ENCODE results near the gene KIF1A. TPM values are rescaled to one million over a fixed set of nuclear protein-coding genes. Genes with fewer than 3 reads are reported as not detected.

Gene KIF1A
- total and polyA plus RNA-seq, 2 of the 8 experiments (the other 6 are each of a cell fraction or from before 2014, with no cell fraction given): 61.3 to 281 TPM

DNA sequence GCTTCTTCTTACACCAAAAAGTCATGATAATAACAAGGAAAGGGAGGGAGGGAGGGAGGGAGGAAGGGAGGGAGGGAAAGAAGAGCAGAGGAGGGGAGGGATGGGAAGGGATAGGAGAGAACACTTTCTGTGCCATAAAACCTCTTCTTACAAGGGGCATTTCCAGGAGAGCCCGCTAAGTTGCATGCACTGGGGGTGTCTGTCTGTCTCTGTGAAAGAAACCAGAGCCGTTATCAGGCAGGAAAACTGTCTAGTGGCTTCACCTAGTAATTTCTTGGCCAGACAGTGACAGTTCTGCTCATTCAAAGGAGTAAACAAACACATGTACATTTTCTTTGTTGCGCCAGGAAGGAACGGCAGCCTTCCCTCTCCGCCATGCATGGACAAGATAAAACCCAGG, 82.5 kb downstream of the KIF1A start (continued):
- no peak for TF ChIP-seq EP300 (IDR thresholded peaks at IDR 0.05; ENCODE audit: borderline replicate concordance in 1 of 2, low read depth in 2 of 2, low read length in 2 of 2)
- TF ChIP-seq PHF8 (conservative IDR thresholded peaks at IDR 0.05; ENCODE audit: low read depth, low read length): no peak
- TF ChIP-seq KDM1A (IDR thresholded peaks at IDR 0.05; ENCODE audit: borderline replicate concordance, low read length): no peak
- TF ChIP-seq, protein P1, sequence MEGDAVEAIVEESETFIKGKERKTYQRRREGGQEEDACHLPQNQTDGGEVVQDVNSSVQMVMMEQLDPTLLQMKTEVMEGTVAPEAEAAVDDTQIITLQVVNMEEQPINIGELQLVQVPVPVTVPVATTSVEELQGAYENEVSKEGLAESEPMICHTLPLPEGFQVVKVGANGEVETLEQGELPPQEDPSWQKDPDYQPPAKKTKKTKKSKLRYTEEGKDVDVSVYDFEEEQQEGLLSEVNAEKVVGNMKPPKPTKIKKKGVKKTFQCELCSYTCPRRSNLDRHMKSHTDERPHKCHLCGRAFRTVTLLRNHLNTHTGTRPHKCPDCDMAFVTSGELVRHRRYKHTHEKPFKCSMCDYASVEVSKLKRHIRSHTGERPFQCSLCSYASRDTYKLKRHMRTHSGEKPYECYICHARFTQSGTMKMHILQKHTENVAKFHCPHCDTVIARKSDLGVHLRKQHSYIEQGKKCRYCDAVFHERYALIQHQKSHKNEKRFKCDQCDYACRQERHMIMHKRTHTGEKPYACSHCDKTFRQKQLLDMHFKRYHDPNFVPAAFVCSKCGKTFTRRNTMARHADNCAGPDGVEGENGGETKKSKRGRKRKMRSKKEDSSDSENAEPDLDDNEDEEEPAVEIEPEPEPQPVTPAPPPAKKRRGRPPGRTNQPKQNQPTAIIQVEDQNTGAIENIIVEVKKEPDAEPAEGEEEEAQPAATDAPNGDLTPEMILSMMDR (IDR thresholded peaks at IDR 0.05; ENCODE audit: control extremely low read depth in 1 of 3, insufficient read depth in 1 of 3, low read depth in 1 of 3, low read length in 3 of 3): no peak
- TF ChIP-seq SIX5 (IDR thresholded peaks at IDR 0.05; ENCODE audit: low read depth, low read length): no peak
- TF ChIP-seq TAF7 (optimal IDR thresholded peaks at IDR 0.05; ENCODE audit: borderline replicate concordance, low read depth, low read length): no peak
